IMR-90 (cell line): ENCODE measurements around the gene ST6GALNAC4. TPM values are rescaled to one million over a fixed set of nuclear protein-coding genes. Genes with fewer than 3 reads are reported as not detected.
A peak's percentile ranks its signal among the peaks of the same experiment; 100 is the strongest.

Experiments used
- ATAC-seq: fragments of 200-7000 bp; cut with Tn5 transposase; 2 replicates; pipeline ENCODE4 v1.9.1; 2020; ENCODE audit warnings: low read depth, mild to moderate bottlenecking, moderate library complexity
- BruUV-seq: library from RNA; stranded (reverse); fragments of 400-500 nt; replicated peaks from 2 replicates; lab custom pipeline; 2021; lab: Mats Ljungman, UMichigan
- CTCF ChIA-PET: fragments of 300-600 bp; formaldehyde crosslinking; extraction: SDS; loops from one replicate; lab custom pipeline; 2021; ENCODE audit warnings: antibody characterized with exemption; lab: Yijun Ruan, JAX
- POLR2A ChIA-PET: fragments of 300-600 bp; sonication (Branson Sonifier 250); formaldehyde crosslinking; loops from one replicate; lab custom pipeline; 2022; ENCODE audit warnings: antibody characterized with exemption; ENCODE audit not compliant: unreplicated experiment; lab: Charles Lee
- DNase-seq: peaks from one replicate; pipeline ENCODE4 v3.0.0; 2013
- H2AFZ ChIP-seq: replicated peaks from 2 replicates; pipeline ENCODE3; 2013; ENCODE audit warnings: low read length, mild to moderate bottlenecking; ENCODE audit not compliant: poor library complexity
- H2AK5ac ChIP-seq: 2 replicates; pipeline ENCODE4 v1.6.1; 2013; ENCODE audit warnings: low read depth, low read length, inconsistent platforms
- H2AK9ac ChIP-seq: replicated peaks from 2 replicates; pipeline ENCODE3; 2013; ENCODE audit warnings: mild to moderate bottlenecking, low read depth, low read length, moderate library complexity; ENCODE audit not compliant: poor library complexity
- H2BK120ac ChIP-seq: 2 replicates; pipeline ENCODE4 v1.6.1; 2013; ENCODE audit warnings: low read depth, low read length, inconsistent platforms
- H2BK15ac ChIP-seq: 3 replicates; pipeline ENCODE4 v1.6.1; 2013; ENCODE audit warnings: low read depth, low read length, inconsistent platforms
- H2BK20ac ChIP-seq: 2 replicates; pipeline ENCODE4 v1.6.1; 2013; ENCODE audit warnings: low read depth, mild to moderate bottlenecking, inconsistent platforms, low read length, moderate library complexity
- H2BK5ac ChIP-seq: 2 replicates; pipeline ENCODE4 v1.6.1; 2013; ENCODE audit warnings: mild to moderate bottlenecking, low read depth, low read length, inconsistent platforms; ENCODE audit not compliant: poor library complexity, severe bottlenecking
- H3K14ac ChIP-seq: replicated peaks from 2 replicates; pipeline ENCODE4 v1.6.1; 2013; ENCODE audit warnings: low read depth, low read length, inconsistent platforms
- H3K18ac ChIP-seq: 2 replicates; pipeline ENCODE4 v1.6.1; 2013; ENCODE audit warnings: low read depth, low read length, control low read depth
- H3K23ac ChIP-seq: 2 replicates; pipeline ENCODE4 v1.6.1; 2013; ENCODE audit warnings: low read depth, low read length, inconsistent platforms
- H3K27ac ChIP-seq: 2 replicates; pipeline ENCODE4 v1.5.1; 2013; ENCODE audit warnings: mild to moderate bottlenecking, control low read depth, low read length; ENCODE audit not compliant: insufficient read depth
- H3K27me3 ChIP-seq: 2 replicates; pipeline ENCODE4 v1.6.1; 2013; ENCODE audit warnings: low read length; ENCODE audit not compliant: control insufficient read depth, insufficient read depth
- H3K36me3 ChIP-seq: 2 replicates; pipeline ENCODE4 v1.6.1; 2013; ENCODE audit warnings: low read length, mixed read lengths; ENCODE audit not compliant: control insufficient read depth, insufficient read depth
- H3K4ac ChIP-seq: 2 replicates; pipeline ENCODE4 v1.6.1; 2013; ENCODE audit warnings: low read depth, low read length, inconsistent platforms
- H3K4me1 ChIP-seq: 2 replicates; pipeline ENCODE4 v1.6.1; 2013; ENCODE audit warnings: low read length, mixed read lengths; ENCODE audit not compliant: control insufficient read depth, insufficient read depth
- H3K4me2 ChIP-seq: 2 replicates; pipeline ENCODE4 v1.6.1; 2013; ENCODE audit warnings: low read depth, mild to moderate bottlenecking, control low read depth, low read length, moderate library complexity
- H3K4me3 ChIP-seq: 2 replicates; pipeline ENCODE4 v1.5.1; 2013; ENCODE audit warnings: low read depth, mild to moderate bottlenecking, control low read depth, low read length, moderate library complexity; ENCODE audit not compliant: insufficient read depth
- H3K56ac ChIP-seq: 2 replicates; pipeline ENCODE4 v1.6.1; 2013; ENCODE audit warnings: low read length, inconsistent platforms; ENCODE audit not compliant: insufficient read depth; ENCODE audit errors: extremely low read depth
- H3K79me1 ChIP-seq, 2 experiments: 2 replicates each; pipeline ENCODE4 v1.6.1; 2013; ENCODE audit warnings: low read length in 2 of 2, inconsistent platforms in 1 of 2, low read depth in 1 of 2
- H3K9ac ChIP-seq: 2 replicates; pipeline ENCODE4 v1.6.1; 2013; ENCODE audit warnings: low read depth, low read length, control low read depth
- H3K9me1 ChIP-seq: 2 replicates; pipeline ENCODE4 v1.6.1; 2013; ENCODE audit warnings: low read length, inconsistent platforms; ENCODE audit not compliant: insufficient read depth
- H3K9me3 ChIP-seq: 2 replicates; pipeline ENCODE4 v1.6.1; 2013; ENCODE audit warnings: low read length; ENCODE audit not compliant: control insufficient read depth, insufficient read depth
- H4K20me1 ChIP-seq: 2 replicates; pipeline ENCODE4 v1.6.1; 2013; ENCODE audit warnings: low read length, inconsistent platforms; ENCODE audit not compliant: insufficient read depth
- H4K5ac ChIP-seq: 2 replicates; pipeline ENCODE4 v1.6.1; 2013; ENCODE audit warnings: mild to moderate bottlenecking, low read depth, low read length, control low read depth
- H4K8ac ChIP-seq, 2 experiments: 2 replicates each; pipeline ENCODE4 v1.6.1; 2013; ENCODE audit warnings: low read depth in 2 of 2, low read length in 2 of 2, control low read depth in 1 of 2, inconsistent platforms in 1 of 2
- H4K91ac ChIP-seq: 2 replicates; pipeline ENCODE4 v1.6.1; 2013; ENCODE audit warnings: low read depth, low read length, inconsistent platforms; ENCODE audit not compliant: insufficient read depth
- MAFK ChIP-seq: IDR thresholded peaks from 2 replicates; pipeline ENCODE4 v1.6.1; 2012; ENCODE audit warnings: low read depth, low read length, improper control_type of control experiment
- MAZ ChIP-seq: IDR thresholded peaks from 2 replicates; pipeline ENCODE4 v1.6.1; 2012; ENCODE audit warnings: low read depth, mild to moderate bottlenecking, low read length, improper control_type of control experiment, moderate library complexity, borderline replicate concordance
- MXI1 ChIP-seq: IDR thresholded peaks from 2 replicates; pipeline ENCODE4 v1.6.1; 2012; ENCODE audit warnings: low read depth, mild to moderate bottlenecking, low read length, moderate library complexity, borderline replicate concordance
- RFX5 ChIP-seq: IDR thresholded peaks from 2 replicates; pipeline ENCODE4 v1.8.0; 2012; ENCODE audit warnings: low read depth, mild to moderate bottlenecking, low read length, moderate library complexity
- WGBS, 2 experiments: methylation state at CpG; one replicate each; pipeline versions ENCODE4 v1.1.5 to v1.1.7; 2013; ENCODE audit warnings: missing lambda C conversion rate in 2 of 2; ENCODE audit not compliant: insufficient read length in 1 of 2; ENCODE audit errors: extremely low coverage in 2 of 2; 5-methylcytosine and 5-hydroxymethylcytosine counted together
- dilution Hi-C: fragments of 300-500 bp; cut with HindIII; formaldehyde crosslinking; loops from one replicate; pipeline ENCODE4 v1.14.3; 2018; ENCODE audit warnings: low sequenced_read_pairs; ENCODE audit not compliant: unreplicated experiment
- in situ Hi-C: fragments of 300-500 bp; cut with MboI; formaldehyde crosslinking; loops from 3 replicates; pipeline ENCODE4 v1.14.3; 2019; ENCODE audit warnings: low sequenced_read_pairs, inconsistent platforms, mixed read lengths
- intact Hi-C: fragments of 100-400 bp; cut with micrococcal nuclease; formaldehyde crosslinking; loops from 2 replicates; pipeline ENCODE4 v1.10.0; 2022
- polyA plus RNA-seq, 3 experiments: library from polyadenylated mRNA; depleted of rRNA; stranded (reverse); fragments of >200 nt; gene quantifications; 2 replicates each; pipeline ENCODE4 v1.2.3, GENCODE V29; 2012; ENCODE audit warnings: low replicate concordance in 1 of 3
- total RNA-seq: library from RNA; depleted of rRNA; stranded (reverse); fragments of >200 nt; gene quantifications from 2 replicates; pipeline ENCODE4 v1.2.3, GENCODE V29; 2012

The ST6GALNAC4 gene
- total and polyA plus RNA-seq, 2 of the 4 experiments (the other 2 are of a cell fraction) = 12.5 to 32.9 TPM

DNA sequence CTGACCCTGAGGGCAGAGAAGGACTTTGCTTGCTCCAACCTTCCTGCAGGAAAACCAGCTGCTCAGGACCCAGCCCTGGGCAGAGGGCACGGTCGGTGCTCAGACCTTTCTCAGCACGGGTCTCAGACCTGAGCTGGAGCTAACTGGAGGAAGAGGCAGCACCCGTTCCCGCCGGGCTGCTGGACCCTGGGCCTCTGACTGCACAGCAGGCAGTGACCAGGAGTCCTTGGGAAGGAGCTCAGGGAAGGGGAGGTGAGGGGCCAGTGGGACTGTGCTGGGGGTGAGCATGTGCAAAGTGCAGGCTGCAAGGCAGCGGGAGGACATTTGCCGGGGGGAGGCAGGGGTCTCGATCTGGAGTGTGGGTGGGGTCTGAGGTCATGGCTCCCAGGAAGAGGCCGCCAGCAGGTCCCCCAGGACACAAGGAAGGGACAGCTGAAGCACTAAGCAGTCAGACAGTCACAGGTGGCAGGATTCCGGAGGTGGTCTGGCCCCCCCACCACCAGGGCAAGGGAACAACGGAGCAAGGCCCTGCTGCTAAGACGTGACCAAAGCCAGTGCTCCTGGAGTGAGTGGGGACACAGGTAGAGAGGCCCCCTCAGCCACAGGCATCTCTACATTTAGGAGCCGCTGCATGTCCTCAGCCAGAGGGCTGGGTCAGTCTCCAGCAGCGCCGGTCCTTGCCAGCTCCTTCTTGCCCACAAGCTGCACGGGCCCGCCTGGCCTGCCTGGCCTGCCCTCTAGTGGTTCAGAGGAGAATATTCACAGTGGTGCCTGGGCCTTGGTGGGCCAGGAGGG is 25.6 kb upstream of the ST6GALNAC4 start (continued):
- no peak for TF ChIP-seq MXI1
- 0 out of 2 replicates have a peak, but pooled peaks have one; percentile 42 for TF ChIP-seq MAZ

DNA sequence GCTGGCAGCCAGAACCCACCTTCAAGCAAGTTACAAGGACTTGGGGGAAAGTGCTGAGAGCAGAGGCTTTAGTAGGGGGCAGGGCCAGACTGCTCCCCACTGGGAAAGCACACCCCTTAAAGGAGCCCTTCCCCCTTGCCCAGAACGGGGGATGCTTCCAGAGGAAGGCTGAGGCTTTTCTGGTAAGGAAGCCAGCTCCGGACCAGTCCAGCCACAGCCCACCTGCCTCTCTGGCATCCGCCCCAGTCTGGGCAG is 25.0 kb upstream of the ST6GALNAC4 start:
- intact Hi-C loops = loop anchor here (1.0 to 5.0 kb wide), 4 partner anchors 37 to 155 kb away; no protein-coding TSS in a partner anchor
- Histone ChIP-seq H2BK15ac (no peak overlapping the region), H2AK9ac (no peak overlapping the region), H3K14ac (no peak overlapping the region), H4K20me1 (peaks cover 18% of the 10 kb centered on the region; the same call in 1 of the 2 replicates), H2BK20ac (no peak overlapping the region), H3K18ac (no peak overlapping the region), H4K5ac (no peak overlapping the region), H3K27ac (no peak overlapping the region), H3K9me3 (no peaks in the 10 kb centered on the region), H3K23ac (no peak overlapping the region), H3K4me1 (peaks cover 9% of the 10 kb centered on the region; the same call in 1 of the 2 replicates), H2AK5ac (no peak overlapping the region), H4K8ac (no peak overlapping the region), H2BK5ac (no peak overlapping the region), H3K9me1 (0 out of 2 replicates have a peak, but pooled peaks cover 5% of the 10 kb centered on the region), H3K79me1 (peaks cover 3 to 13% of the 10 kb centered on the region in 2 experiments; a peak in 2 of 4 replicates), H3K36me3 (peaks cover 29% of the 10 kb centered on the region), H2AFZ (no peak overlapping the region), H3K27me3 (no peaks in the 10 kb centered on the region), H3K4me3 (no peak overlapping the region), H3K4ac (no peak overlapping the region), H3K9ac (no peak overlapping the region), H3K4me2 (no peak overlapping the region), H4K91ac (no peak overlapping the region), H2BK120ac (no peak overlapping the region), H3K56ac (no peak overlapping the region)
- dilution Hi-C loops = no loop called here
- CTCF ChIA-PET = interaction anchor here (0.9 to 2.8 kb wide), 3 partner anchors 37 to 176 kb away, joined by 3 to 15 read pairs (median 3); no protein-coding TSS in a partner anchor
- TF ChIP-seq MAFK = no peak
- no peak for TF ChIP-seq RFX5
- 92% methylated on average over 2 of the region's 3 CpGs; no CpG with 5 or more reads in 1 of the 2 experiments for WGBS, 2 experiments
- POLR2A ChIA-PET = no interaction called here
- ATAC-seq (no peak), DNase-seq (no peak)
- in situ Hi-C loops = no loop called here
- BruUV-seq = no TSS peak
